HG02798 (cell line): ENCODE data around the gene VRK3.
"Not testable (repeated sequence)": the region's sequence is repeated elsewhere in the genome, so short reads cannot be mapped to it uniquely, and the experiment has no call there.

Experiments
- ATAC-seq: cut with Tn5 transposase; IDR thresholded peaks from one replicate; pipeline ENCODE4 v1.9.1; 2021; ENCODE audit warnings: mild to moderate bottlenecking; ENCODE audit not compliant: unreplicated experiment, poor library complexity

The VRK3 gene

GRCh38 chr19:49999371-50000010 is 25.7 kb downstream of the VRK3 start:
- ATAC-seq = no peak

GRCh38 chr19:49997709-49998108 is 27.5 kb downstream of the VRK3 start:
- no peak for ATAC-seq

GRCh38 chr19:49988433-49988832 is 36.7 kb downstream of the VRK3 start:
- ATAC-seq = no peak

GRCh38 chr19:49988007-49988406 is 37.2 kb downstream of the VRK3 start:
- no peak for ATAC-seq

GRCh38 chr19:49987159-49987698 is 37.9 kb downstream of the VRK3 start:
- no peak for ATAC-seq

- no peak for ATAC-seq
Observed at GRCh38 chr19:49986354-49986753, 38.8 kb downstream of the VRK3 start.

- no peak for ATAC-seq
Observed at GRCh38 chr19:49985871-49986270, 39.3 kb downstream of the VRK3 start.

GRCh38 chr19:49984491-49984890 is 40.7 kb downstream of the VRK3 start:
- no peak for ATAC-seq

GRCh38 chr19:49983645-49984229 is 41.4 kb downstream of the VRK3 start:
- no peak for ATAC-seq

- ATAC-seq = no peak
Observed at GRCh38 chr19:49981603-49982593, 43.3 kb downstream of the VRK3 start.

- ATAC-seq = no peak
Observed at GRCh38 chr19:49978324-49978723, 46.8 kb downstream of the VRK3 start.

- no peak for ATAC-seq
Observed at GRCh38 chr19:49977881-49978280, 47.3 kb downstream of the VRK3 start.

GRCh38 chr19:49977076-49977475 is 48.1 kb downstream of the VRK3 start:
- ATAC-seq = no peak

- no peak for ATAC-seq
Observed at GRCh38 chr19:49976496-49976895, 48.7 kb downstream of the VRK3 start.

GRCh38 chr19:49975051-49975450 is 50.1 kb downstream of the VRK3 start:
- no peak for ATAC-seq

GRCh38 chr19:49973987-49974386 is 51.2 kb downstream of the VRK3 start:
- no peak for ATAC-seq

GRCh38 chr19:49972841-49973240 is 52.3 kb downstream of the VRK3 start:
- ATAC-seq = no peak

GRCh38 chr19:49971991-49972411 is 53.2 kb downstream of the VRK3 start:
- no peak for ATAC-seq

GRCh38 chr19:49969355-49969754 is 55.8 kb downstream of the VRK3 start:
- ATAC-seq = not testable (repeated sequence)

- no peak for ATAC-seq
Observed at GRCh38 chr19:49968279-49968922, 56.8 kb downstream of the VRK3 start.
